Measurements from ENCODE around the gene ADCY9.

ADCY9 gene

DNA sequence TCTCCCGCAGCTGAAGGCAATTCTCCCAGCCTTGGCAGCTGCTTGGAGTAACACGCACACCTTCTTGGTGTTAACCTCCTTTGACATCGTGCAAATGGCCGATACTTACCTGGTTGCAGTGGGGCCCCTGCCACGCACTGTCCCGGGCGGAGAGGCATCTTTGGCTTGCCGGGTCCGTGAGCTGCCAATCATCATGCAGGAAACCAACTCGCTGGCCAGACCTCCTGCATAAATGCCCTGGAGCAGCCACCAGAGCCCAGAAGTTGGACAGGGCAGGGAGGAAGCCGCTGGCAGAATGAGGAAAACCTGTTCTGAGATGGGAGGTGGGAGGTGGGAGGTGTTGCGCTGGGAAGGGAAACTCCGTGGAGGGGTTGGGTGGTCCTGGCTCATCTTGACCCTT, 194.0 kb downstream of the ADCY9 start:
- H3K4me3 Mint-ChIP-seq, result no peak overlapping the region
- no peak for ATAC-seq
- peaks cover 74% of the 10 kb centered on the region for H3K27me3 Mint-ChIP-seq
- H3K27ac Mint-ChIP-seq, result no peak overlapping the region
- no peaks in the 10 kb centered on the region for H3K4me1 Mint-ChIP-seq
- peaks cover 8% of the 10 kb centered on the region for H3K9me3 Mint-ChIP-seq
- peaks cover 10% of the 10 kb centered on the region for H3K36me3 Mint-ChIP-seq

DNA sequence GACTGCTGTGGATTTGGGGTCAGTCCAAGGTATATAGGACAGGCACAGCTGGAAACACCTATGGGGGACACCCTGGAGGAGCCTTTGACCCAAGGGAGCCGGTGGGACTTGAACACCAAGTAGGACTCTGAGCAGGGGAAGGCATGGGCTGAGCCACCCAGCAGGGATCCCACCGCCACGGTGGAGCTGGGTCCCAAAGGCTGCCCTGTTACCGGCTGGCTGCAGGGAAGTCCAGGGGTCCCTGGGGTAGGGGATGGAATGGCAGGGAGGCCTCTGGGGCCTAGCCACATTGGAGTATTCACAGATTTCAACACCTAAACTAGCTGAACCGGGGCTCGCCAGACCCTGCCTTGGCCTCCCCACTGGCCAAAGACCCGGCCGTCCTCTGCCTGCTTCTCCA, 196.0 kb downstream of the ADCY9 start:
- H3K9me3 Mint-ChIP-seq, result peaks cover 8% of the 10 kb centered on the region
- ATAC-seq, result no peak
- H3K36me3 Mint-ChIP-seq, result peaks cover 10% of the 10 kb centered on the region
- no peak overlapping the region for H3K27ac Mint-ChIP-seq
- H3K27me3 Mint-ChIP-seq, result peaks cover 77% of the 10 kb centered on the region
- no peaks in the 10 kb centered on the region for H3K4me1 Mint-ChIP-seq
- H3K4me3 Mint-ChIP-seq, result no peak overlapping the region

GRCh38 chr16:3919413-3919812, 196.8 kb downstream of the ADCY9 start:
- Mint-ChIP-seq H3K36me3 (peaks cover 10% of the 10 kb centered on the region), H3K27ac (no peak overlapping the region), H3K4me3 (no peak overlapping the region), H3K27me3 (peaks cover 80% of the 10 kb centered on the region), H3K4me1 (no peaks in the 10 kb centered on the region), H3K9me3 (peaks cover 8% of the 10 kb centered on the region)
- ATAC-seq, result no peak

- Mint-ChIP-seq H3K27me3 (peaks cover 43% of the 10 kb centered on the region), H3K4me1 (no peaks in the 10 kb centered on the region), H3K4me3 (no peak overlapping the region), H3K27ac (no peak overlapping the region), H3K36me3 (peaks cover 10% of the 10 kb centered on the region), H3K9me3 (peaks cover 8% of the 10 kb centered on the region)
- ATAC-seq, result no peak
These were observed 200.6 kb downstream of the ADCY9 start for GRCh38 chr16:3915426-3916260.

DNA sequence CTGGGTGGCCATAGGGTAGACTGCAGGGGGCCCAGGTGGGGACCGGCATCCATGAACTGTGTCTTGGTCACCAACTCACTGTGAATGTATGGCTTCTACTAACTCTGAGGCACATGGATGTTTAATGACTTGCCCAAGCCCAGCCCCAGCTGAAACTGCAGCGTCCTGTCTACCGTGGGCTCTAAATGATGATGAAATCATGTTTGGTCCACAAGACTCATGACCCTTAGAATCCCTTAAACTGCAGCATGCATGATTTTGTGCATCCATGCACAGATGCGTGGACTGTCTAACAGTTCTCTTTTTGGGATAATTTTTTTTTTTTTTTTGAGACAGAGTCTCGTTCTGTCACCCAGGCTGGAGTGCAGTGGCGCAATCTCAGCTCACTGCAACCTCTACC, 203.3 kb downstream of the ADCY9 start:
- Mint-ChIP-seq H3K27me3 (peaks cover 22% of the 10 kb centered on the region), H3K4me1 (no peaks in the 10 kb centered on the region), H3K36me3 (no peaks in the 10 kb centered on the region), H3K9me3 (no peaks in the 10 kb centered on the region), H3K27ac (no peak overlapping the region), H3K4me3 (no peak overlapping the region)
- ATAC-seq, result no peak

All from stimulated activated memory B cell treated with anti-CD40 and anti-IgM and Interleukin-4, amounts not matched to agents 10 μg/mL and 1 μg/mL and 100 μg/mL, for 72 hours (primary cell).